Measurements from ENCODE around the gene TLR9.

TLR9 gene

DNA sequence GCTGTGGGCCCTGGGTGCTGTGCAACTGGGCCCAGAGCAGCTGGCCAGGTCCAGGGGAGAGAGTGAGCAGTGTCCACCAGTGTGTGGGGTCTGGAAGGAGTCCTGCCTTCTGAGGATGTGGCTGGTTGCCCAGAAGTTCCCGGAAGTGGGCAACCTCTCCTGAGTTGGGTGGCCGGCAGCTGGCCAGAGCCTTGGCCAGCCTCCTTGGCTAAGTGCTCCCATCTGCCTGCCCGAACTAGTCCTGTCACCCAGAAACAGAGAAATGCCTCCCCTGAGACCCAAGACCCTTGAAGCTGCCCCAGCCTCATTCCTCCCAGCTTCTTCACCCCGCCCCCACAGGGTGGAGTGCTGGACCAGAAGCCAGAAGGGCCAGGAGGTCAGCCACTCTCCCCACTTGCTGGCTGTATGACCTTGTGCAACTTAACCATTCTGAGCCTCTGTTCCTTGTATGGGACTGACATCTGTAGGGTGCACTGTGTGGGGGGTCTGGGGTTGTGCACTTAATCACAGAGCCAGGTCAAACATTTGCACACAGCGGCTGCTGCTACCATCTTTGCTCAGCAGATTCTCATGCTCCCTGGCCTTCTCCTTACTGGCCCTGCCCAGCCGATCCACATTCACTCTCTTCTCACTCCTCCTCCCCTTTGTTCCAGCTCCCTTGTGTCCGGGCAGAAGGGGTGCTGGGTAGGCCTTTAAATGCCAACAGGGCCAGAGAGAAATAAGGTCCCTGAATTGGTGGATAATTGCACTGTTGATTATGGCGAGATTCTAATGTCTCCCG, 35.0 kb downstream of the TLR9 start:
- no peaks in the 10 kb centered on the region for H3K27me3 ChIP-seq (replicated peaks in 2 of 5; ENCODE audit: control insufficient read depth in 4 of 5, insufficient read depth in 5 of 5, low read length in 4 of 5)
- 93% methylated on average over 7 of the region's 9 CpGs for WGBS (ENCODE audit: insufficient coverage)
- H3K36me3 ChIP-seq (ENCODE audit: control insufficient read depth in 4 of 4, insufficient read depth in 4 of 4, low read length in 3 of 4): no peaks in the 10 kb centered on the region
- H3K4me1 ChIP-seq (ENCODE audit: control extremely low read depth in 1 of 4, control insufficient read depth in 4 of 4, insufficient read depth in 4 of 4, low read length in 3 of 4): peaks cover 11 to 42% (median 30%) of the 10 kb centered on the region in 4 experiments
- POLR2A ChIA-PET: no interaction called here
- CTCF ChIA-PET: interaction anchor here (1.6 kb wide), 1 partner anchor 12 kb away, joined by 3 read pairs; no protein-coding TSS in a partner anchor
- H3K27ac ChIP-seq (ENCODE audit: insufficient read depth in 1 of 2, low read depth in 1 of 2, low read length in 2 of 2, poor library complexity in 1 of 2, severe bottlenecking in 2 of 2): no peak overlapping the region
- DNase-seq: no peak
- no peaks in the 10 kb centered on the region for H3K9me3 ChIP-seq (ENCODE audit: control extremely low read depth in 1 of 5, control insufficient read depth in 4 of 5, insufficient read depth in 2 of 5, low read depth in 1 of 5, low read length in 4 of 5)
- no peak overlapping the region for H3K4me3 ChIP-seq (ENCODE audit: control insufficient read depth in 1 of 7, extremely low read depth in 1 of 7, insufficient read depth in 4 of 7, low read depth in 2 of 7, low read length in 6 of 7)

DNA sequence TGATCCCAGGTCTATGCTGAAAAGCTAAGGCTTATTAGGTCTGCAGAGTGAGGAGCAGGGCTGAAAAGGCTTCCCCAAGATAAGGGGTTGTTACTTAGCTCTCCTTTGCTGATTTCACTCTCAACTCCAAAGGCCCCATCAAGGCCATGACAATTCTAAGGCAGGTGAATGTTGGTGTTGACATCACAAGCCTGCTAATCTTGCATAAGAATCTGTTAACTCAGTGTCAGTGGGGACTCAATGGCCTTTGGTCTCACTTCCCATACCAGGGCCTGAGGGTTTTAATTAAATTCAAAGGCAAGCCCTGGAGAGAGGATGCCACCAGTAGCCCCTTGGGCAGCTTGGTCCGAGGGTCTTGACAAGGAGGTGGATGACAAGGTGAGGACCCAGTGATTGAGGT, 36.9 kb downstream of the TLR9 start:
- no peaks in the 10 kb centered on the region for H3K36me3 ChIP-seq (ENCODE audit: control insufficient read depth in 4 of 4, insufficient read depth in 4 of 4, low read length in 3 of 4)
- no peaks in the 10 kb centered on the region for H3K9me3 ChIP-seq (ENCODE audit: control extremely low read depth in 1 of 5, control insufficient read depth in 4 of 5, insufficient read depth in 2 of 5, low read depth in 1 of 5, low read length in 4 of 5)
- DNase-seq: peak in 1 of 3 donors; percentile 30
- no peak overlapping the region for H3K27ac ChIP-seq (ENCODE audit: insufficient read depth in 1 of 2, low read depth in 1 of 2, low read length in 2 of 2, poor library complexity in 1 of 2, severe bottlenecking in 2 of 2)
- POLR2A ChIA-PET: interaction anchor here (0.7 to 1.6 kb wide), 2 partner anchors 20 to 34 kb away, joined by 3 to 4 read pairs; no protein-coding TSS in a partner anchor
- peak overlapping the region in 1 of 7 experiments; percentile 48 for H3K4me3 ChIP-seq (ENCODE audit: control insufficient read depth in 1 of 7, extremely low read depth in 1 of 7, insufficient read depth in 4 of 7, low read depth in 2 of 7, low read length in 6 of 7)
- no peaks in the 10 kb centered on the region for H3K27me3 ChIP-seq (replicated peaks in 2 of 5; ENCODE audit: control insufficient read depth in 4 of 5, insufficient read depth in 5 of 5, low read length in 4 of 5)
- CTCF ChIA-PET: interaction anchor here (1.0 to 1.7 kb wide), 4 partner anchors 9 to 34 kb away, joined by 3 to 7 read pairs (median 4); partner anchors contain the start of gene ALAS1
- H3K4me1 ChIP-seq (ENCODE audit: control extremely low read depth in 1 of 4, control insufficient read depth in 4 of 4, insufficient read depth in 4 of 4, low read length in 3 of 4): peaks cover 11 to 49% (median 28%) of the 10 kb centered on the region in 4 experiments
- WGBS (ENCODE audit: insufficient coverage): no CpG with 5 or more reads among the region's 1 CpG

DNA sequence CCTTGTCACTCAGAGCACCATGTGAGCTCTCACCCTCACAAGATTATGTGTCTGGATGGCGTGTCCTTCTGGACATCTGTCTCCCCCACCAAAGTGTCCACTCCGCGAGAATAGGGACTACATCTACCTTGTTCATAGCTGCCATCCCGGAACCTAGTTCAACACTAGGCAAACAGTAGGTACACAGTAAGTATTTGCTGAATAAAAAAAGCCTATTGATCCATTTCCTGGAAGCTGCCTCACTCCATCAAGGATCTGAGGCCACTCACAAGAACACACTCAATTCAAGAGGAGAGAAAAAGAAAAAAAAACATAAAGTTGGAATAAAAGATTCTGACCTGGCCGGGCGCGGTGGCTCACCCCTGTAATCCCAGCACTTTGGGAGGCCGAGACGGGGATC, 38.7 kb downstream of the TLR9 start:
- no peaks in the 10 kb centered on the region for H3K36me3 ChIP-seq (ENCODE audit: control insufficient read depth in 4 of 4, insufficient read depth in 4 of 4, low read length in 3 of 4)
- H3K9me3 ChIP-seq (ENCODE audit: control extremely low read depth in 1 of 5, control insufficient read depth in 4 of 5, insufficient read depth in 2 of 5, low read depth in 1 of 5, low read length in 4 of 5): no peaks in the 10 kb centered on the region
- H3K27me3 ChIP-seq (replicated peaks in 2 of 5; ENCODE audit: control insufficient read depth in 4 of 5, insufficient read depth in 5 of 5, low read length in 4 of 5): no peaks in the 10 kb centered on the region
- H3K4me1 ChIP-seq (ENCODE audit: control extremely low read depth in 1 of 4, control insufficient read depth in 4 of 4, insufficient read depth in 4 of 4, low read length in 3 of 4): peaks cover 11 to 53% (median 28%) of the 10 kb centered on the region in 4 experiments
- CTCF ChIA-PET: interaction anchor here (0.9 to 2.9 kb wide), 4 partner anchors 10 to 17 kb away, joined by 3 to 10 read pairs (median 4); no protein-coding TSS in a partner anchor
- H3K4me3 ChIP-seq (ENCODE audit: control insufficient read depth in 1 of 7, extremely low read depth in 1 of 7, insufficient read depth in 4 of 7, low read depth in 2 of 7, low read length in 6 of 7): no peak overlapping the region
- DNase-seq: no peak
- 97% methylated on average over 6 of the region's 9 CpGs for WGBS (ENCODE audit: insufficient coverage)
- POLR2A ChIA-PET: no interaction called here
- H3K27ac ChIP-seq (ENCODE audit: insufficient read depth in 1 of 2, low read depth in 1 of 2, low read length in 2 of 2, poor library complexity in 1 of 2, severe bottlenecking in 2 of 2): no peak overlapping the region

DNA sequence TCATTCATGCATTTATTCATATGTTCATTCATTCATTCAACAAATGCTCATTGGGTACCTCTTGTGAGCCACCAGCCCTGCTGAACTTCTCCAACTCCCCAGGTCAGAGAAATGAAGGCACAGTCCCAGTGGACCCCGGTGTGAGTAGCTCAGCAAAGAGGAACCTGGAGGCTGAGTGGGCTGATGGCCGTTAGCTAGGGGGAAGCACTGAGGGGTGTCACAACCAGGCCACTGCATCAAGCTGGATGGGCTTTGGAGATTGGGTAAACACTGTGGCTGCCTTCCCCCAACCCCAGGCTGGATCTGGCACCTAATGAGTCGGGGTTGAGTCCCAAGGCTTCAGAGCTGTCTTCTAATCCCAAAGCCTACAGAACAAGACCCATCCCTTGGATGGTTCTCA, 39.6 kb downstream of the TLR9 start:
- ChIA-PET POLR2A (no interaction called here), CTCF (interaction anchor here (0.9 to 2.9 kb wide), 5 partner anchors 9 to 35 kb away, joined by 4 to 10 read pairs (median 4); no protein-coding TSS in a partner anchor)
- Histone ChIP-seq H3K4me3 (ENCODE audit: control insufficient read depth in 1 of 7, extremely low read depth in 1 of 7, insufficient read depth in 4 of 7, low read depth in 2 of 7, low read length in 6 of 7) (no peak overlapping the region), H3K9me3 (ENCODE audit: control extremely low read depth in 1 of 5, control insufficient read depth in 4 of 5, insufficient read depth in 2 of 5, low read depth in 1 of 5, low read length in 4 of 5) (no peaks in the 10 kb centered on the region), H3K27me3 (replicated peaks in 2 of 5; ENCODE audit: control insufficient read depth in 4 of 5, insufficient read depth in 5 of 5, low read length in 4 of 5) (no peaks in the 10 kb centered on the region), H3K4me1 (ENCODE audit: control extremely low read depth in 1 of 4, control insufficient read depth in 4 of 4, insufficient read depth in 4 of 4, low read length in 3 of 4) (peaks cover 11 to 53% (median 26%) of the 10 kb centered on the region in 4 experiments), H3K36me3 (ENCODE audit: control insufficient read depth in 4 of 4, insufficient read depth in 4 of 4, low read length in 3 of 4) (no peaks in the 10 kb centered on the region), H3K27ac (ENCODE audit: insufficient read depth in 1 of 2, low read depth in 1 of 2, low read length in 2 of 2, poor library complexity in 1 of 2, severe bottlenecking in 2 of 2) (no peak overlapping the region)
- 62% methylated on average over 3 of the region's 3 CpGs for WGBS (ENCODE audit: insufficient coverage)
- peak in 2 of 3 donors; percentile 50 to 54 for DNase-seq

DNA sequence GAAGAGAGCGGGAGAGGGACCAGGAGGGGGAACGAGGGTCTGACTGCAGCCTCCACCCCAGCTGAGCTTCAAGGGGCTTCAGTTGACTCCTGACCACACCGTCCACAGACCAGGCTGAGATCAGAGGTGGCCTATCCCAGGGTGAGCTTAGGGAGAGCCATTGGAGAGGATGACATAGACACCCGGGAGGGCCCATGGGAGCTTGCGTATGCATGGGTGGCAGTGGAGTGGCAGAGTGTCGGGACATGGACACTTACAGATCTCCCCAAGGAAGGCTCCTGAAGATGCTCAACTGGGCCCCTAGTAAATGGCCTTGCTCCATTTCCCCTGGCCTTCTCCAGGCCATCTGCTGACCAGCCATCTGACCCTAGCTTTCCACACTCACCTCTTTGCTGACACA, 40.1 kb downstream of the TLR9 start:
- DNase-seq: no peak
- WGBS (ENCODE audit: insufficient coverage): 96% methylated on average over 6 of the region's 6 CpGs
- ChIA-PET CTCF (interaction anchor here (1.5 to 2.9 kb wide), 4 partner anchors 10 to 35 kb away, joined by 4 to 10 read pairs (median 4); no protein-coding TSS in a partner anchor), POLR2A (no interaction called here)
- Histone ChIP-seq H3K27ac (ENCODE audit: insufficient read depth in 1 of 2, low read depth in 1 of 2, low read length in 2 of 2, poor library complexity in 1 of 2, severe bottlenecking in 2 of 2) (no peak overlapping the region), H3K4me1 (ENCODE audit: control extremely low read depth in 1 of 4, control insufficient read depth in 4 of 4, insufficient read depth in 4 of 4, low read length in 3 of 4) (peaks cover 11 to 48% (median 21%) of the 10 kb centered on the region in 4 experiments), H3K27me3 (replicated peaks in 2 of 5; ENCODE audit: control insufficient read depth in 4 of 5, insufficient read depth in 5 of 5, low read length in 4 of 5) (no peaks in the 10 kb centered on the region), H3K36me3 (ENCODE audit: control insufficient read depth in 4 of 4, insufficient read depth in 4 of 4, low read length in 3 of 4) (no peaks in the 10 kb centered on the region), H3K4me3 (ENCODE audit: control insufficient read depth in 1 of 7, extremely low read depth in 1 of 7, insufficient read depth in 4 of 7, low read depth in 2 of 7, low read length in 6 of 7) (no peak overlapping the region), H3K9me3 (ENCODE audit: control extremely low read depth in 1 of 5, control insufficient read depth in 4 of 5, insufficient read depth in 2 of 5, low read depth in 1 of 5, low read length in 4 of 5) (no peaks in the 10 kb centered on the region)

DNA sequence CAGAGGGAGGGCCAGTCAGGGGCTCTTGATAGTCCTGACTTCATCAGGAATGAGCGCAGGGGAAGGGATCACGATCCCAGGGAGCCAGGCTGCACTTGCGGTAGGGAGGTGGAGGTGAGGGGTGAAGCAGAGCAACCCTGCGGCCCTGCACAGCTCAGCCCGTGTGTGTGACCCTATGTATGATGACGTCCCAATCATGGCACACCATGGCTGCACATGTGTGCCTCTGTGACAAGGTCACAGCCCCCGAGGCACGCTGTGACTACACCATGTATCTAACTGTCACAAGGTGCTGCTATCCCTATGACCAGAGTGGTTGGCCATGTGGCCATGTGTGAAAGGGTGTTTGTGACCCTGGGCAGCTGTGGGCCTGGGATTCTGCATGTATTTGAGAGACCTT, 40.8 kb downstream of the TLR9 start:
- no peak overlapping the region for H3K4me3 ChIP-seq (ENCODE audit: control insufficient read depth in 1 of 7, extremely low read depth in 1 of 7, insufficient read depth in 4 of 7, low read depth in 2 of 7, low read length in 6 of 7)
- peaks cover 11 to 42% (median 15%) of the 10 kb centered on the region in 4 experiments for H3K4me1 ChIP-seq (ENCODE audit: control extremely low read depth in 1 of 4, control insufficient read depth in 4 of 4, insufficient read depth in 4 of 4, low read length in 3 of 4)
- ChIA-PET CTCF (interaction anchor here (0.9 to 1.6 kb wide), 3 partner anchors 9 to 36 kb away, joined by 3 to 5 read pairs (median 4); no protein-coding TSS in a partner anchor), POLR2A (no interaction called here)
- H3K9me3 ChIP-seq (ENCODE audit: control extremely low read depth in 1 of 5, control insufficient read depth in 4 of 5, insufficient read depth in 2 of 5, low read depth in 1 of 5, low read length in 4 of 5): no peaks in the 10 kb centered on the region
- no peaks in the 10 kb centered on the region for H3K36me3 ChIP-seq (ENCODE audit: control insufficient read depth in 4 of 4, insufficient read depth in 4 of 4, low read length in 3 of 4)
- no peaks in the 10 kb centered on the region for H3K27me3 ChIP-seq (replicated peaks in 2 of 5; ENCODE audit: control insufficient read depth in 4 of 5, insufficient read depth in 5 of 5, low read length in 4 of 5)
- no peak for DNase-seq
- H3K27ac ChIP-seq (ENCODE audit: insufficient read depth in 1 of 2, low read depth in 1 of 2, low read length in 2 of 2, poor library complexity in 1 of 2, severe bottlenecking in 2 of 2): no peak overlapping the region
- 98% methylated on average over 6 of the region's 8 CpGs for WGBS (ENCODE audit: insufficient coverage)

Data from common myeloid progenitor, CD34-positive (primary cell).